Retinal pigment epithelial cell (primary cell): ENCODE results near the gene EEF1AKMT3.
A peak's percentile ranks its signal among the peaks of the same experiment; 100 is the strongest.

ENCODE experiments used
- DNase-seq: peaks from one replicate; pipeline ENCODE4 v3.0.0-alpha.2; 2010; ENCODE audit warnings: low read depth
- H3K4me3 ChIP-seq: 2 replicates; pipeline ENCODE4 v1.5.1; 2011; ENCODE audit warnings: mild to moderate bottlenecking, low read length, control low read depth, moderate library complexity
- CTCF ChIP-seq: conservative IDR thresholded peaks from 2 replicates; pipeline ENCODE4 v1.5.1; 2011; ENCODE audit warnings: low read depth, low read length, control low read depth, inconsistent platforms

The EEF1AKMT3 gene

GRCh38 chr12:57736741-57737466 is 35.5 kb upstream of the EEF1AKMT3 start:
- no peak overlapping the region for H3K4me3 ChIP-seq
- DNase-seq, result no peak
- TF ChIP-seq CTCF, result no peak

GRCh38 chr12:57737467-57738460 is 34.6 kb upstream of the EEF1AKMT3 start:
- DNase-seq, result no peak
- H3K4me3 ChIP-seq, result no peak overlapping the region
- peak; percentile 34 for TF ChIP-seq CTCF

GRCh38 chr12:57738661-57739237 is 33.7 kb upstream of the EEF1AKMT3 start, which contains the start of gene AGAP2:
AGAP2 (minus strand) TSS chr12:57738742; CDS start chr12:57738246, 496 bp downstream.
- TF ChIP-seq CTCF, result no peak
- DNase-seq, result no peak
- H3K4me3 ChIP-seq, result peak within 1 kb of the TSS; percentile 3

GRCh38 chr12:57739387-57739786 is 33.0 kb upstream of the EEF1AKMT3 start:
- H3K4me3 ChIP-seq, result no peak overlapping the region
- no peak for TF ChIP-seq CTCF
- DNase-seq, result no peak

GRCh38 chr12:57739914-57740538 is 32.4 kb upstream of the EEF1AKMT3 start:
- H3K4me3 ChIP-seq, result no peak overlapping the region

More at GRCh38 chr12:57739914-57740538, 32.4 kb upstream of the EEF1AKMT3 start:
- DNase-seq, result no peak
- TF ChIP-seq CTCF, result no peak
